Measurements from ENCODE around the gene TMOD3.

GRCh38 chr15:51828621-51829375, 655 bp upstream of the TMOD3 start:
- TF ChIP-seq EZH2 (IDR thresholded peaks at IDR 0.05; ENCODE audit: borderline replicate concordance, low read depth, low read length, severe bottlenecking), result no peak
- TF ChIP-seq FOS (IDR thresholded peaks at IDR 0.05; ENCODE audit: borderline replicate concordance, insufficient read depth, low read length), result no peak
- no peak for TF ChIP-seq POLR2AphosphoS5 (IDR thresholded peaks at IDR 0.05; ENCODE audit: insufficient read depth, low read depth, low read length)
- no peak for TF ChIP-seq CTCF (IDR thresholded peaks at IDR 0.05; ENCODE audit: extremely low read depth in 1 of 2, insufficient read depth in 1 of 2, low read depth in 1 of 2, low read length in 2 of 2)
